Stimulated activated memory B cell treated with anti-CD40 and anti-IgM and Interleukin-4, amounts not matched to agents 10 μg/mL and 1 μg/mL and 100 μg/mL, for 72 hours (primary cell): ENCODE results near the gene SPRR2B.
"Not testable (repeated sequence)": the region's sequence is repeated elsewhere in the genome, so short reads cannot be mapped to it uniquely, and the experiment has no call there.

Experiments
- ATAC-seq: fragments of 150-1000 bp; cut with Tn5 transposase; 2 replicates; pipeline ENCODE4 v1.10.0; 2021
- H3K27ac Mint-ChIP-seq: one replicate; pipeline ENCODE4 v1.8.0; 2022; ENCODE audit warnings: mild to moderate bottlenecking, mixed read lengths
- H3K27me3 Mint-ChIP-seq: one replicate; pipeline ENCODE4 v1.8.0; 2022; ENCODE audit warnings: mixed read lengths
- H3K36me3 Mint-ChIP-seq: one replicate; pipeline ENCODE4 v1.8.0; 2022; ENCODE audit warnings: mixed read lengths
- H3K4me1 Mint-ChIP-seq: one replicate; pipeline ENCODE4 v1.8.0; 2022; ENCODE audit warnings: mixed read lengths
- H3K4me3 Mint-ChIP-seq: one replicate; pipeline ENCODE4 v1.8.0; 2022; ENCODE audit warnings: mild to moderate bottlenecking, moderate library complexity, mixed read lengths
- H3K9me3 Mint-ChIP-seq: one replicate; pipeline ENCODE4 v1.8.0; 2022; ENCODE audit warnings: mixed read lengths

Gene SPRR2B

GRCh38 chr1:153058154-153058553 is 13.3 kb downstream of the SPRR2B start:
- peaks cover 54% of the 10 kb centered on the region for H3K27me3 Mint-ChIP-seq
- H3K9me3 Mint-ChIP-seq: peaks cover 2% of the 10 kb centered on the region
- no peak overlapping the region for H3K4me3 Mint-ChIP-seq
- no peaks in the 10 kb centered on the region for H3K4me1 Mint-ChIP-seq
- no peak for ATAC-seq
- H3K27ac Mint-ChIP-seq: no peak overlapping the region
- no peaks in the 10 kb centered on the region for H3K36me3 Mint-ChIP-seq

- no peaks in the 10 kb centered on the region for H3K4me1 Mint-ChIP-seq
- no peak within 1 kb of the TSS for H3K27ac Mint-ChIP-seq
- no peak for ATAC-seq
- peaks cover 59% of the 10 kb centered on the region for H3K27me3 Mint-ChIP-seq
- H3K9me3 Mint-ChIP-seq: peaks cover 8% of the 10 kb centered on the region
- H3K4me3 Mint-ChIP-seq: no peak within 1 kb of the TSS
- H3K36me3 Mint-ChIP-seq: no peaks in the 10 kb centered on the region
These were observed 14.0 kb downstream of the SPRR2B start, which contains the start of gene SPRR2A for GRCh38 chr1:153057375-153057774. SPRR2A (minus strand) TSS chr1:153057512; CDS start chr1:153056735, 777 bp downstream.

GRCh38 chr1:153056111-153056510 is 15.3 kb downstream of the SPRR2B start:
- H3K27ac Mint-ChIP-seq, H3K36me3 Mint-ChIP-seq, H3K4me3 Mint-ChIP-seq, ATAC-seq, H3K4me1 Mint-ChIP-seq, H3K9me3 Mint-ChIP-seq: not testable (repeated sequence)
- peaks cover 60% of the 10 kb centered on the region for H3K27me3 Mint-ChIP-seq

DNA sequence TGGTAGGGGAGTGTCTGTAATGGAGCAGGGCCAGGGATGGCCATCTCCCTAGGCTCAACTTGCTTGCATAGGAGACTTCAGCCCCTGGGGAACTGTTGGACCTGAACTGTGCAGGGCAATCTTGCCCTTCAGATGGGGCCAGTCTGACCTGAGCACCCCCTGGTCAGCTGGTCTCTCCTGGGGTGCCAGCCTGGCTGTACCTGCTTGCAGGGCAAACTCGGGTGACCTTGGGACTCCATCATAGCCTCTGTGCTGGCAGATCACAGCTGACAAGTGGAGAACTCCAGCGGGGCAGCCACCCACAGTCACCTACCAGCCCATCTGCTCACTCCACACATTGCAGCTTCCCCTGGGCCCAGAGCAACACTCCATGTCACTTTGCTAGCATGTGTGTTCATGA is 22.2 kb downstream of the SPRR2B start:
- Mint-ChIP-seq H3K27ac (no peak overlapping the region), H3K27me3 (peaks cover 68% of the 10 kb centered on the region), H3K4me1 (no peaks in the 10 kb centered on the region), H3K9me3 (peaks cover 10% of the 10 kb centered on the region), H3K36me3 (no peaks in the 10 kb centered on the region), H3K4me3 (no peak overlapping the region)
- peak; percentile 59 for ATAC-seq

DNA sequence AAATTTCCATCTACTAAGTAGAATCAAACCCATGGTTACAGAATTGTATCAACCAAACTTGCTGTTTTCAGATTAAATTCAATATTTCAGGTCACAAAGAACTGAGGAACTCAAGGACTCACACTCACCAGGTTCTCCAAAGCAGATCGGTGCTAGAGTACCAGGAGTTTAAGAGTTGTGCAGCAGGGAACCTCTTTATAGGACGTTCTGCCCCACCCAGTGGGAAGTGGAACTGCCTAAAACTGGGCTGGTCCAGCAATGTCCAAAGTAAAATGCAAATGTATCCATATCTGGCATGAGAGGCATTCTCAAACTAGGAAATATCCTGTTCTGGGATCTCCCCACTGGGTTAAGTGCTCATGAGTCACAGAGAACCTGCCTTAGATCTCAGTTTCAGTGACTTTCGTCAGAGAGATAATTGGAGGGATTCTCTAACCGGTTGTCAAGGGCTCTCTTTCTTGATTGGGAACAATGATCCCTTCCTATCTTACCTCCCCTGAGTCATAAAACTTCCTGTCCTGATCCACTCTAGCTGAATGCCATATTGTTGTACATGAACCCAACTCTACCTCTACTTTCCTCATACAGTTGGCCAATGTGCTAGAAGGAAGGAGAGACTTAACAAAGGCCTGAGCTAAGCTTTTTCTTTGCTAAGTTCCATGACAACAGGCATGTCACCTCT is 30.3 kb downstream of the SPRR2B start, which contains the start of gene SPRR2D:
Gene SPRR2D (minus strand): TSS at position 171 of the 682 bp plus-strand sequence. CDS start 774 bp downstream, outside the sequence.
- Mint-ChIP-seq H3K27ac (no peak within 1 kb of the TSS), H3K4me1 (no peaks in the 10 kb centered on the region), H3K27me3 (peaks cover 46% of the 10 kb centered on the region), H3K9me3 (peaks cover 3% of the 10 kb centered on the region), H3K36me3 (no peaks in the 10 kb centered on the region), H3K4me3 (no peak within 1 kb of the TSS)
- ATAC-seq: no peak

DNA sequence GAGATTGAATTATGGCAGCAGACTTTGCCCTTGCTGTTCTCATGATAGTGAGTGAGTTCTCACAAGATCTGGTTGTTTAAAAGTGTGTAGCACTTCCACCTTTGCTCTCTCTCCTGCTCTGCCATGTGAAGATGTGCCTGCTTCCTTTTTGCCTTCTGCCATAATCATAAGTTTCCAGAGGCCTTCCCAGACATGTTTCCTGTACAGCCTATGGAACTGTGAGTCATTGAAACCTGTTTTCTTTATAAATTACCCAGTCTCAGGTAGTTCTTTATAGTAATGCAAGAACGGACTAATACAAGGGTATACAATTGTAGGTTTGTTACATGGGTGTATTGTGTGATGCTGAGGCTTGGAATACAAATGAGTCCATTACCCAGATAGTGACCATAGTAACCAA is 36.2 kb downstream of the SPRR2B start:
- H3K4me3 Mint-ChIP-seq: no peak overlapping the region
- peaks cover 16% of the 10 kb centered on the region for H3K27me3 Mint-ChIP-seq
- no peak for ATAC-seq

GRCh38 chr1:153032677-153033308 is 38.6 kb downstream of the SPRR2B start:
- Mint-ChIP-seq H3K4me1 (no peaks in the 10 kb centered on the region), H3K27me3 (peaks cover 19% of the 10 kb centered on the region), H3K36me3 (no peaks in the 10 kb centered on the region), H3K4me3 (no peak overlapping the region), H3K27ac (no peak overlapping the region), H3K9me3 (peaks cover 6% of the 10 kb centered on the region)
- ATAC-seq: no peak

More for the DNA sequence above, 36.2 kb downstream of the SPRR2B start:
- H3K9me3 Mint-ChIP-seq: peaks cover 3% of the 10 kb centered on the region
- no peak overlapping the region for H3K27ac Mint-ChIP-seq
- H3K36me3 Mint-ChIP-seq: no peaks in the 10 kb centered on the region
- H3K4me1 Mint-ChIP-seq: no peaks in the 10 kb centered on the region

- peak; percentile 61 for ATAC-seq
- no peak overlapping the region for H3K4me3 Mint-ChIP-seq
- H3K27me3 Mint-ChIP-seq: peaks cover 20% of the 10 kb centered on the region
- H3K27ac Mint-ChIP-seq: no peak overlapping the region
- H3K4me1 Mint-ChIP-seq: no peaks in the 10 kb centered on the region
- H3K36me3 Mint-ChIP-seq: no peaks in the 10 kb centered on the region
- H3K9me3 Mint-ChIP-seq: peaks cover 6% of the 10 kb centered on the region
These were observed 39.3 kb downstream of the SPRR2B start for GRCh38 chr1:153032073-153032472.

DNA sequence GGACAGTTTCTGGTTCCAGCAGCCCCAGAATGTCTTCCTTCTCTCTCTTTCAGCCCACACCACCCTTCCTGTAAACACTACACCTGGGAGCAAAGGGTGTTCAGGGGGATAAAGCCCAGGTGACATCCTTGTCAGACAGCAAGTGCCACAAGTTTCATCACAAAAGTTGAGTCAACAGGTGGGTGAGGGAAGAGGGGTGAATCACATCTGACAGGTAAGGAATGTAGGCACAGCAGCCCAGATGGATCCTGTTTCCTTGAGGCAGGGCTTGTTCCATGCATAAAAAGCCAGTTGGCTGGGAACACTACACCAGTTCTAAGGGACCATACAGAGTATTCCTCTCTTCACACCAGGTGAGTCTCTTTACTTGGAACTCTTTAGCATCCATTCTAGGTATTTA is 40.5 kb downstream of the SPRR2B start, which contains the start of gene SPRR1B:
Gene SPRR1B (plus strand): TSS at position 309 of the 400 bp plus-strand sequence. CDS start 1,143 bp downstream, outside the sequence.
- Mint-ChIP-seq H3K4me1 (no peaks in the 10 kb centered on the region), H3K4me3 (no peak within 1 kb of the TSS), H3K36me3 (no peaks in the 10 kb centered on the region), H3K27ac (no peak within 1 kb of the TSS), H3K9me3 (peaks cover 6% of the 10 kb centered on the region), H3K27me3 (peaks cover 20% of the 10 kb centered on the region)
- ATAC-seq: no peak

- Mint-ChIP-seq H3K9me3 (peaks cover 6% of the 10 kb centered on the region), H3K27me3 (peaks cover 20% of the 10 kb centered on the region), H3K36me3 (no peaks in the 10 kb centered on the region), H3K27ac (no peak overlapping the region), H3K4me1 (no peaks in the 10 kb centered on the region), H3K4me3 (no peak overlapping the region)
- no peak for ATAC-seq
These were observed 42.6 kb downstream of the SPRR2B start for GRCh38 chr1:153028766-153029165.

DNA sequence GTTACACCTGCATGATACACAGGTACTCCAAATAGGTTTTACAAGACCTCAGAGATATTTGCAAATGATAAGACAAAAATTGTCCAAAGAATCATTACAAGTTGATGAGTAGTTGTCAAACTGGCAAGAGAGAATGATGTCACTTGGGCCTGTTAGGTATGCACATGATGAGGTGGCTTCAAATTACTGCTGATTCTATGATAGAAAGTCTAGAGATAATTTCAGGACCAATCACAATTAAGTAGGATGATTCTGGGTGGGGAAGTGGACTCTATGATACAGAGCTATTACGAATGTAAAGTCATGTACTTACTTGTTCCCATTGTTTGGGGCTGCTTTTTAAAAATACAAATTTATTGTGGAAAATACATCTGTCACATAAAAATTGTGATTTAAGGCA is 45.6 kb downstream of the SPRR2B start:
- H3K4me3 Mint-ChIP-seq: no peak overlapping the region
- no peaks in the 10 kb centered on the region for H3K36me3 Mint-ChIP-seq
- H3K4me1 Mint-ChIP-seq: peaks cover 9% of the 10 kb centered on the region
- H3K9me3 Mint-ChIP-seq: peaks cover 6% of the 10 kb centered on the region
- no peak for ATAC-seq
- peaks cover 38% of the 10 kb centered on the region for H3K27me3 Mint-ChIP-seq
- no peak overlapping the region for H3K27ac Mint-ChIP-seq

DNA sequence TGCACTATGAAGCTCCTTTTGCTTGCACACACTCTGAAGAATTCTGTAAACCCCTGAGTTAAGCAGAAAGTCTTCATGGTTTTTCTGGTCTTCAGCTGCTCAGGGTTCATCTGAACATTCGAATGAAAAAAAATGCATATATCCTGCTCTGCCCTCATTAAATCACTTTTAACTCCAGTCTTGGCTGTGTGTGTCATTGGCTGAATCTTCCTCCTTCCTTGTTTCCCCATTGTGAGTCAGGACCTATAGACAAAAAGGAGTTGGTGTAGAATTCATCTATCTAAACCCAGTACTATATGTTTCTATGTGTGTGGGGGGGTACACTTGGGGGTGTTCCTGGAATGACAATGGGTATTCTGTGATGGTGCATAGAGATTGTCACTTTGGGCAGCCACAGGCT is 47.0 kb downstream of the SPRR2B start:
- Mint-ChIP-seq H3K27me3 (peaks cover 44% of the 10 kb centered on the region), H3K36me3 (no peaks in the 10 kb centered on the region), H3K27ac (no peak overlapping the region), H3K9me3 (peaks cover 6% of the 10 kb centered on the region), H3K4me1 (peaks cover 9% of the 10 kb centered on the region), H3K4me3 (no peak overlapping the region)
- ATAC-seq: no peak

GRCh38 chr1:153023109-153023508 is 48.3 kb downstream of the SPRR2B start:
- H3K36me3 Mint-ChIP-seq: no peaks in the 10 kb centered on the region
- H3K4me1 Mint-ChIP-seq: peaks cover 9% of the 10 kb centered on the region
- no peak overlapping the region for H3K27ac Mint-ChIP-seq
- peaks cover 40% of the 10 kb centered on the region for H3K27me3 Mint-ChIP-seq
- ATAC-seq: no peak
- peaks cover 3% of the 10 kb centered on the region for H3K9me3 Mint-ChIP-seq
- no peak overlapping the region for H3K4me3 Mint-ChIP-seq

GRCh38 chr1:153022340-153022739 is 49.1 kb downstream of the SPRR2B start:
- not testable (repeated sequence) for H3K4me3 Mint-ChIP-seq, H3K4me1 Mint-ChIP-seq, H3K36me3 Mint-ChIP-seq, H3K9me3 Mint-ChIP-seq, H3K27ac Mint-ChIP-seq
- ATAC-seq: peak; percentile 63
- H3K27me3 Mint-ChIP-seq: peaks cover 42% of the 10 kb centered on the region

GRCh38 chr1:153021829-153022228 is 49.6 kb downstream of the SPRR2B start:
- H3K27me3 Mint-ChIP-seq: peaks cover 44% of the 10 kb centered on the region
- H3K27ac Mint-ChIP-seq, H3K4me1 Mint-ChIP-seq, H3K36me3 Mint-ChIP-seq, H3K9me3 Mint-ChIP-seq, H3K4me3 Mint-ChIP-seq, ATAC-seq: not testable (repeated sequence)
